Sigmoid colon (tissue), 3 donors: ENCODE measurements around the gene OLIG1.

ENCODE experiments used
- CTCF ChIP-seq, 4 experiments: fragments of 450-650 bp in 3 of 4; fragments of 200-600 bp in 1 of 4; IDR thresholded peaks; one replicate each; pipeline ENCODE4 v1.5.1; 2016 to 2019; ENCODE audit warnings: antibody characterized with exemption in 4 of 4, mild to moderate bottlenecking in 3 of 4, moderate library complexity in 2 of 4
- POLR2A ChIP-seq, 2 donors: fragments of 450-650 bp; IDR thresholded peaks; one replicate each; pipeline ENCODE4 v1.6.1; 2016; ENCODE audit warnings: antibody characterized with exemption in 2 of 2, mild to moderate bottlenecking in 2 of 2, moderate library complexity in 2 of 2

- no peak for TF ChIP-seq CTCF (IDR thresholded peaks at IDR 0.05)
- no peak for TF ChIP-seq POLR2A (IDR thresholded peaks at IDR 0.05)
Measured at GRCh38 chr21:33109574-33110339, 39.8 kb downstream of the OLIG1 start.
